HepG2 (cell line): ENCODE measurements around the gene FLACC1. TPM values are rescaled to one million over a fixed set of nuclear protein-coding genes. Genes with fewer than 3 reads are reported as not detected.

Experiments
- GATA4 ChIP-seq: sonication (generic); IDR thresholded peaks from 2 replicates; pipeline ENCODE4 v1.6.1; 2016; ENCODE audit warnings: antibody characterized with exemption, low read depth, borderline replicate concordance
- HNRNPH1 ChIP-seq: fragments of 200-400 bp; formaldehyde crosslinking; optimal IDR thresholded peaks from 2 replicates; pipeline ENCODE3; 2017; ENCODE audit warnings: mild to moderate bottlenecking, low read depth, low read length
- MXI1 ChIP-seq: IDR thresholded peaks from 3 replicates; pipeline ENCODE4 v1.6.1; 2012; ENCODE audit warnings: low read depth, low read length, inconsistent platforms, borderline replicate concordance
- NONO ChIP-seq, 2 experiments: fragments of 450-650 bp in 1 of 2; sonication (generic) in 1 of 2; formaldehyde crosslinking in 1 of 2; IDR thresholded peaks in 1 of 2; conservative IDR thresholded peaks in 1 of 2; 2 replicates each; pipeline versions ENCODE4 v1.6.1 to v1.8.0; 2017 to 2022; ENCODE audit warnings: mild to moderate bottlenecking in 1 of 2, missing genetic modification reagents in 1 of 2, moderate library complexity in 1 of 2
- POLR2AphosphoS5 ChIP-seq: IDR thresholded peaks from 2 replicates; pipeline ENCODE4 v1.6.1; 2012; ENCODE audit warnings: low read depth, low read length
- PRDM4 ChIP-seq: sonication (generic); formaldehyde crosslinking; IDR thresholded peaks from 2 replicates; pipeline ENCODE4 v1.9.0; 2021; ENCODE audit warnings: missing genetic modification reagents, borderline replicate concordance
- SOX6 ChIP-seq, 2 experiments: fragments of 450-650 bp in 1 of 2; sonication (generic) in 1 of 2; formaldehyde crosslinking in 1 of 2; IDR thresholded peaks; 2 replicates each; pipeline versions ENCODE4 v1.4.0 to v1.6.1; 2017 to 2020; ENCODE audit warnings: antibody characterized with exemption in 1 of 2, mild to moderate bottlenecking in 1 of 2, missing genetic modification reagents in 1 of 2
- SP1 ChIP-seq, 2 experiments: fragments of 450-650 bp in 1 of 2; sonication (generic) in 1 of 2; formaldehyde crosslinking in 1 of 2; IDR thresholded peaks; 2 replicates each; pipeline versions ENCODE4 v1.4.0 to v1.6.1; 2016 to 2020; ENCODE audit warnings: missing genetic modification reagents in 1 of 2
- TRIM22 ChIP-seq: fragments of 450-650 bp; IDR thresholded peaks from 2 replicates; pipeline ENCODE4 v1.6.1; 2017
- ZHX2 ChIP-seq, 2 experiments: sonication (generic) in 1 of 2; formaldehyde crosslinking in 1 of 2; IDR thresholded peaks; 2 replicates each; pipeline versions ENCODE4 v1.6.1 to v1.9.0; 2014 to 2022; ENCODE audit warnings: antibody characterized with exemption in 1 of 2, borderline replicate concordance in 1 of 2, inconsistent platforms in 1 of 2, low read depth in 1 of 2, missing genetic modification reagents in 1 of 2
- ZNF446 ChIP-seq: sonication (generic); formaldehyde crosslinking; IDR thresholded peaks from 2 replicates; pipeline ENCODE4 v1.5.0; 2020; ENCODE audit warnings: mild to moderate bottlenecking, missing genetic modification reagents
- ZNF589 ChIP-seq: sonication (generic); formaldehyde crosslinking; conservative IDR thresholded peaks from 2 replicates; pipeline ENCODE4 v1.8.0; 2022; ENCODE audit warnings: mild to moderate bottlenecking, moderate library complexity, missing genetic modification reagents
- ZNF598 ChIP-seq: sonication (generic); formaldehyde crosslinking; IDR thresholded peaks from 2 replicates; pipeline ENCODE4 v1.5.1; 2020; ENCODE audit warnings: mild to moderate bottlenecking, missing genetic modification reagents, borderline replicate concordance
- ZNF605 ChIP-seq: sonication (generic); formaldehyde crosslinking; IDR thresholded peaks from 2 replicates; pipeline ENCODE4 v1.8.0; 2022; ENCODE audit warnings: mild to moderate bottlenecking, missing genetic modification reagents
- ZNF672 ChIP-seq: sonication (generic); formaldehyde crosslinking; IDR thresholded peaks from 2 replicates; pipeline ENCODE4 v1.8.1; 2022; ENCODE audit warnings: missing genetic modification reagents
- ZNF720 ChIP-seq: sonication (generic); formaldehyde crosslinking; IDR thresholded peaks from 2 replicates; pipeline ENCODE4 v1.4.0; 2020; ENCODE audit warnings: missing genetic modification reagents
- ZNF800 ChIP-seq: sonication (generic); formaldehyde crosslinking; IDR thresholded peaks from 2 replicates; pipeline ENCODE4 v1.4.0; 2020; ENCODE audit warnings: missing genetic modification reagents
- ZSCAN25 ChIP-seq: sonication (generic); formaldehyde crosslinking; IDR thresholded peaks from 2 replicates; pipeline ENCODE4 v1.8.0; 2022; ENCODE audit warnings: mild to moderate bottlenecking, missing genetic modification reagents
- polyA plus RNA-seq, 8 experiments: library from polyadenylated mRNA; depleted of rRNA in 3 of 8; stranded (reverse) in 7 of 8; unstranded in 1 of 8; fragments of >200 nt; fragmentation: Illumina TruSeq in 4 of 8; extraction: Trizol in 4 of 8; gene quantifications; 2 replicates each; pipeline versions ENCODE4 v1.2.1 to v1.2.3, GENCODE V29; 2011 to 2016; ENCODE audit warnings: low read depth in 4 of 8, missing spikeins in 1 of 8, mixed read lengths in 1 of 8; ENCODE audit not compliant: insufficient read depth in 1 of 8
- total RNA-seq, 5 experiments: library from RNA; depleted of rRNA; stranded (reverse); fragments of >200 nt; fragmentation: Illumina TruSeq; extraction: Trizol; gene quantifications; 2 replicates each; pipeline ENCODE4 v1.2.3, GENCODE V29; 2016; ENCODE audit warnings: low read depth in 1 of 5

Gene FLACC1
- total and polyA plus RNA-seq, 2 of the 13 experiments (the other 11 are each of a cell fraction or from before 2014, with no cell fraction given), result 0.35 to 0.59 TPM

GRCh38 chr2:201271917-201272316 is 85.2 kb downstream of the FLACC1 start (continued):
- TF ChIP-seq NONO (IDR thresholded peaks at IDR 0.05) (peak; percentile 74; the same call in 1 of the 2 replicates), NONO (CRISPR knock-in tag; conservative IDR thresholded peaks at IDR 0.05) (no peak), ZHX2 (IDR thresholded peaks at IDR 0.05; ENCODE audit: low read depth) (no peak), ZHX2 (CRISPR knock-in tag; IDR thresholded peaks at IDR 0.05; ENCODE audit: borderline replicate concordance) (no peak), ZNF589 (CRISPR knock-in tag) (no peak), SP1 (IDR thresholded peaks at IDR 0.05) (0 out of 2 replicates have a peak, but pooled peaks have one; percentile 13), SP1 (CRISPR knock-in tag; IDR thresholded peaks at IDR 0.05) (no peak), POLR2AphosphoS5 (no peak), ZNF672 (CRISPR knock-in tag) (no peak), ZSCAN25 (CRISPR knock-in tag) (no peak), ZNF446 (no peak), ZNF800 (CRISPR knock-in tag) (no peak), ZNF598 (CRISPR knock-in tag) (no peak), MXI1 (no peak), HNRNPH1 (no peak), GATA4 (no peak), ZNF605 (CRISPR knock-in tag) (no peak), SOX6 (IDR thresholded peaks at IDR 0.05) (0 out of 2 replicates have a peak, but pooled peaks have one; percentile 72), SOX6 (CRISPR knock-in tag; IDR thresholded peaks at IDR 0.05) (no peak), ZNF720 (CRISPR knock-in tag) (no peak), PRDM4 (CRISPR knock-in tag) (no peak), TRIM22 (peak; percentile 83; the same call in 1 of the 2 replicates)
